Keratinocyte (primary cell): ENCODE results near the gene ARHGAP18. TPM values are rescaled to one million over a fixed set of nuclear protein-coding genes. Genes with fewer than 3 reads are reported as not detected.

Experiments
- DNase-seq: peaks from one replicate; pipeline ENCODE4 v3.0.0-alpha.2; 2011; ENCODE audit warnings: low read depth, missing footprints, low spot score
- FAIRE-seq: peaks from 2 replicates; lab custom pipeline; 2011; peaks lifted over from hg19 to GRCh38; lab: Jason Lieb, UNC
- H2AFZ ChIP-seq: 2 replicates; pipeline ENCODE4 v1.6.0; 2012; ENCODE audit warnings: low read length, control low read depth, inconsistent platforms; ENCODE audit not compliant: control insufficient read depth
- H3K27ac ChIP-seq: 2 replicates; pipeline ENCODE4 v1.5.1; 2011; ENCODE audit warnings: low read length; ENCODE audit not compliant: control insufficient read depth, insufficient read depth
- H3K27me3 ChIP-seq: 3 replicates; pipeline ENCODE4 v1.6.0; 2011; ENCODE audit warnings: low read length; ENCODE audit not compliant: control insufficient read depth, insufficient read depth; ENCODE audit errors: extremely low read depth
- H3K36me3 ChIP-seq, 2 experiments: 2 replicates in 1 of 2; 3 replicates in 1 of 2; pipeline ENCODE4 v1.5.1; 2011; ENCODE audit warnings: low read length in 2 of 2, mild to moderate bottlenecking in 1 of 2; ENCODE audit not compliant: control insufficient read depth in 2 of 2, insufficient read depth in 2 of 2; ENCODE audit errors: extremely low read depth in 1 of 2
- H3K4me1 ChIP-seq: 3 replicates; pipeline ENCODE4 v1.5.1; 2011; ENCODE audit warnings: low read length; ENCODE audit not compliant: control insufficient read depth, insufficient read depth; ENCODE audit errors: extremely low read depth
- H3K4me2 ChIP-seq: 3 replicates; pipeline ENCODE4 v1.6.0; 2011; ENCODE audit warnings: low read depth, low read length; ENCODE audit not compliant: control insufficient read depth, insufficient read depth; ENCODE audit errors: extremely low read depth
- H3K4me3 ChIP-seq, 3 experiments: fragments of 200-600 bp in 1 of 3; sonication (generic) in 1 of 3; 2 replicates in 2 of 3; 3 replicates in 1 of 3; pipeline ENCODE4 v1.5.1; 2011 to 2016; ENCODE audit warnings: low read length in 3 of 3, mild to moderate bottlenecking in 3 of 3, control low read depth in 2 of 3, inconsistent platforms in 1 of 3, low read depth in 1 of 3, mixed read lengths in 1 of 3, mixed run types in 1 of 3, moderate library complexity in 1 of 3; ENCODE audit not compliant: control insufficient read depth in 2 of 3, insufficient read depth in 2 of 3; ENCODE audit errors: extremely low read depth in 1 of 3
- H3K79me2 ChIP-seq: 2 replicates; pipeline ENCODE4 v1.6.0; 2012; ENCODE audit warnings: low read length; ENCODE audit not compliant: control insufficient read depth, insufficient read depth
- H3K9ac ChIP-seq: 3 replicates; pipeline ENCODE4 v1.6.0; 2011; ENCODE audit warnings: low read length; ENCODE audit not compliant: control insufficient read depth, insufficient read depth; ENCODE audit errors: extremely low read depth
- H3K9me1 ChIP-seq: 3 replicates; pipeline ENCODE4 v1.6.0; 2011; ENCODE audit warnings: low read length; ENCODE audit not compliant: control insufficient read depth, insufficient read depth; ENCODE audit errors: extremely low read depth
- H3K9me3 ChIP-seq: 2 replicates; pipeline ENCODE4 v1.5.1; 2012; ENCODE audit warnings: low read depth, low read length; ENCODE audit not compliant: control insufficient read depth
- H4K20me1 ChIP-seq: 3 replicates; pipeline ENCODE4 v1.6.0; 2011; ENCODE audit warnings: low read length; ENCODE audit not compliant: control insufficient read depth, insufficient read depth; ENCODE audit errors: extremely low read depth
- EZH2 ChIP-seq: IDR thresholded peaks from one replicate; pipeline ENCODE4 v1.6.1; 2012; ENCODE audit warnings: inconsistent platforms, mild to moderate bottlenecking, low read length, moderate library complexity
- dilution Hi-C: fragments of 300-500 bp; cut with MboI; formaldehyde crosslinking; loops from one replicate; pipeline ENCODE4 v1.7.0; 2020; ENCODE audit warnings: low sequenced_read_pairs; ENCODE audit not compliant: extremely low pct_ligation_motif_present
- polyA plus RNA-seq, 5 experiments: library from polyadenylated mRNA; depleted of rRNA in 3 of 5; stranded (reverse) in 3 of 5; stranded (forward) in 1 of 5; unstranded in 1 of 5; fragments of >200 nt; gene quantifications; 1 replicate in 1 of 5; 2 replicates in 3 of 5; 3 replicates in 1 of 5; pipeline versions ENCODE4 v1.2.1 to v1.2.3, GENCODE V29; 2011 to 2012; ENCODE audit warnings: missing spikeins in 2 of 5, low read depth in 1 of 5, low replicate concordance in 1 of 5
- TF ChIP-seq, protein P1 (sequence below), 3 experiments: IDR thresholded peaks in 1 of 3; conservative IDR thresholded peaks in 1 of 3; optimal IDR thresholded peaks in 1 of 3; 2 replicates in 2 of 3; 3 replicates in 1 of 3; pipeline versions ENCODE3 to v1.5.1; 2011; ENCODE audit warnings: low read length in 3 of 3, mild to moderate bottlenecking in 3 of 3, moderate library complexity in 2 of 3, control low read depth in 1 of 3, inconsistent platforms in 1 of 3; ENCODE audit not compliant: insufficient read depth in 2 of 3; ENCODE audit errors: extremely low read depth in 1 of 3

The ARHGAP18 gene
- polyA plus RNA-seq, 1 donor (not counting 4 experiments of a cell fraction or from before 2014, with no cell fraction given), result 17.7 TPM

DNA sequence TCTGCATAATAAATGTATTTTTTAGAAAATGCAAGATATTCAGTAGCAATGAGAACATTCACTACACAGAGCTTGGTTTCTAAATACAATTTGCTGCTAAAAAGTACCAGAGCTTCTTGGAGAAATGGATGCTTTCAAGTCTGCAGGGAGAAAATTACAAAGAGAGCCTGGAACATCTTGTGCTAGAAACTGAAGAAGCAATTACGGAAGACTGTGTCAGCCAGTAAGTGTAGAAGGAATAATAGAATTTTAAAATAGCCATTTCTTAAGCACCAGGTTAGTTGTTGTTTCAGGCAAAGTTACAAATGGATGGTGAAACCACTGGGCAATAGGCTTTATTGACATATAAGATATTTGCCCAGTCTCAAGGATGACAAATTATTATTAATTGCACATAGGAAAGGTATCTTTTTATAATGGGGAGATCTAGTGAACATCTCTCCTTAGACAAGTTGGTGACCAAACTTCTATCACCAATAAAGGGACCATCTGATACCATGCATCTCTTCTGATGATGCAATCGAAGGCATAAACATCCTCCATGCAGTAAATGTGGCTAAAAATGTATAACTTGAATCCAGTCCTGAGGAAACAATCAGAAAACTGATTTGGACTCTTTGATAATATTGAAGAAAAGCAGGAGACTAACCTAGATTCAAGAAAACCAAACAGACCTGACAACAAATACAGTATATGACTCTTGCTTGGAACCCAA, 81.7 kb downstream of the ARHGAP18 start:
- dilution Hi-C loops, result no loop called here
- peaks cover 6% of the 10 kb centered on the region for H3K4me1 ChIP-seq
- FAIRE-seq, result no peak

GRCh38 chr6:129624488-129624887, 85.5 kb downstream of the ARHGAP18 start:
- Histone ChIP-seq H3K27ac (no peak overlapping the region), H3K27me3 (no peaks in the 10 kb centered on the region), H3K4me1 (peaks cover 10% of the 10 kb centered on the region), H2AFZ (no peak overlapping the region), H4K20me1 (no peaks in the 10 kb centered on the region), H3K9me3 (no peaks in the 10 kb centered on the region), H3K36me3 (peaks cover 0 to 3% of the 10 kb centered on the region in 2 experiments), H3K9me1 (no peaks in the 10 kb centered on the region), H3K9ac (no peak overlapping the region), H3K79me2 (no peaks in the 10 kb centered on the region), H3K4me3 (no peak overlapping the region), H3K4me2 (no peak overlapping the region)
- TF ChIP-seq, protein P1, sequence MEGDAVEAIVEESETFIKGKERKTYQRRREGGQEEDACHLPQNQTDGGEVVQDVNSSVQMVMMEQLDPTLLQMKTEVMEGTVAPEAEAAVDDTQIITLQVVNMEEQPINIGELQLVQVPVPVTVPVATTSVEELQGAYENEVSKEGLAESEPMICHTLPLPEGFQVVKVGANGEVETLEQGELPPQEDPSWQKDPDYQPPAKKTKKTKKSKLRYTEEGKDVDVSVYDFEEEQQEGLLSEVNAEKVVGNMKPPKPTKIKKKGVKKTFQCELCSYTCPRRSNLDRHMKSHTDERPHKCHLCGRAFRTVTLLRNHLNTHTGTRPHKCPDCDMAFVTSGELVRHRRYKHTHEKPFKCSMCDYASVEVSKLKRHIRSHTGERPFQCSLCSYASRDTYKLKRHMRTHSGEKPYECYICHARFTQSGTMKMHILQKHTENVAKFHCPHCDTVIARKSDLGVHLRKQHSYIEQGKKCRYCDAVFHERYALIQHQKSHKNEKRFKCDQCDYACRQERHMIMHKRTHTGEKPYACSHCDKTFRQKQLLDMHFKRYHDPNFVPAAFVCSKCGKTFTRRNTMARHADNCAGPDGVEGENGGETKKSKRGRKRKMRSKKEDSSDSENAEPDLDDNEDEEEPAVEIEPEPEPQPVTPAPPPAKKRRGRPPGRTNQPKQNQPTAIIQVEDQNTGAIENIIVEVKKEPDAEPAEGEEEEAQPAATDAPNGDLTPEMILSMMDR (optimal IDR thresholded peaks at IDR 0.05 in 1 of 3, IDR thresholded peaks at IDR 0.05 in 1 of 3, conservative IDR thresholded peaks at IDR 0.05 in 1 of 3; ENCODE audit: extremely low read depth in 1 of 3, insufficient read depth in 2 of 3, low read length in 3 of 3), result no peak
- TF ChIP-seq EZH2, result no peak
- no peak for DNase-seq
- FAIRE-seq, result no peak
- dilution Hi-C loops, result no loop called here

More for the DNA sequence above, 81.7 kb downstream of the ARHGAP18 start:
- Histone ChIP-seq H3K9me1 (no peaks in the 10 kb centered on the region), H3K36me3 (peaks cover 0 to 3% of the 10 kb centered on the region in 2 experiments), H3K4me2 (no peak overlapping the region), H3K27ac (no peak overlapping the region), H2AFZ (no peak overlapping the region), H3K9ac (no peak overlapping the region), H3K4me3 (no peak overlapping the region), H3K27me3 (no peaks in the 10 kb centered on the region), H4K20me1 (no peaks in the 10 kb centered on the region), H3K9me3 (no peaks in the 10 kb centered on the region), H3K79me2 (no peaks in the 10 kb centered on the region)
- DNase-seq, result no peak
- TF ChIP-seq, protein P1 (optimal IDR thresholded peaks at IDR 0.05 in 1 of 3, IDR thresholded peaks at IDR 0.05 in 1 of 3, conservative IDR thresholded peaks at IDR 0.05 in 1 of 3; ENCODE audit: extremely low read depth in 1 of 3, insufficient read depth in 2 of 3, low read length in 3 of 3), result no peak
- no peak for TF ChIP-seq EZH2
